Spleen (tissue), 11 donors: ENCODE results near the gene TCF12. TPM values are rescaled to one million over a fixed set of nuclear protein-coding genes. Genes with fewer than 3 reads are reported as not detected.

ENCODE experiments used
- DNase-seq: peaks from one replicate; pipeline ENCODE4 v3.0.0-alpha.2; 2020
- H3K27ac ChIP-seq, 8 donors: fragments of 200-600 bp; sonication (generic) in 7 of 8; 1 replicate in 4 of 8; 2 replicates in 4 of 8; pipeline versions ENCODE4 v1.5.0 to v1.8.0; 2016 to 2021; ENCODE audit warnings: inconsistent platforms in 4 of 8, mild to moderate bottlenecking in 4 of 8, moderate library complexity in 1 of 8
- H3K27me3 ChIP-seq, 7 donors: fragments of 200-600 bp; sonication (generic) in 6 of 7; replicated peaks in 1 of 7; 1 replicate in 4 of 7; 2 replicates in 3 of 7; pipeline versions ENCODE4 v1.5.0 to v1.8.0; 2016 to 2021; ENCODE audit warnings: inconsistent platforms in 3 of 7, mild to moderate bottlenecking in 1 of 7
- H3K36me3 ChIP-seq, 6 donors: fragments of 200-600 bp; sonication (generic) in 5 of 6; 1 replicate in 4 of 6; 2 replicates in 2 of 6; pipeline versions ENCODE4 v1.5.0 to v1.8.0; 2016 to 2021; ENCODE audit warnings: inconsistent platforms in 2 of 6
- H3K4me1 ChIP-seq, 6 donors: fragments of 200-600 bp; sonication (generic) in 5 of 6; 1 replicate in 3 of 6; 2 replicates in 3 of 6; pipeline versions ENCODE4 v1.5.0 to v1.8.0; 2016 to 2021; ENCODE audit warnings: inconsistent platforms in 3 of 6
- H3K4me3 ChIP-seq, 8 donors: fragments of 200-600 bp; sonication (generic) in 7 of 8; 1 replicate in 4 of 8; 2 replicates in 4 of 8; pipeline versions ENCODE4 v1.5.0 to v1.8.0; 2016 to 2021; ENCODE audit warnings: inconsistent platforms in 4 of 8, mild to moderate bottlenecking in 4 of 8, moderate library complexity in 2 of 8
- H3K9me3 ChIP-seq, 8 donors: fragments of 200-600 bp; sonication (generic) in 7 of 8; 1 replicate in 4 of 8; 2 replicates in 4 of 8; pipeline versions ENCODE4 v1.5.0 to v1.8.0; 2016 to 2021; ENCODE audit warnings: inconsistent platforms in 4 of 8
- POLR2A ChIP-seq, 3 donors: fragments of 450-650 bp; IDR thresholded peaks; one replicate each; pipeline ENCODE4 v1.5.1; 2017; ENCODE audit warnings: antibody characterized with exemption in 3 of 3, mild to moderate bottlenecking in 1 of 3
- POLR2AphosphoS5 ChIP-seq, 3 donors: sonication (generic); formaldehyde crosslinking; IDR thresholded peaks; one replicate each; pipeline ENCODE4 v1.5.1; 2017; ENCODE audit warnings: antibody characterized with exemption in 3 of 3
- WGBS, 5 donors: extraction: QIAGEN DNeasy Blood & Tissue Kit in 3 of 5; methylation state at CpG; one replicate each; pipeline versions ENCODE4 v1.1.5 to v1.1.7; 2013 to 2018; 5-methylcytosine and 5-hydroxymethylcytosine counted together
- intact Hi-C: fragments of 100-400 bp; cut with DNase I; formaldehyde crosslinking; loops from one replicate; pipeline ENCODE4 v1.15.0; 2023; ENCODE audit warnings: low total_unique reads
- polyA plus RNA-seq, 3 donors: library from polyadenylated mRNA; stranded (reverse); fragments of 200-250 nt; gene quantifications; one replicate each; pipeline ENCODE4 v1.2.1, GENCODE V29; 2013
- total RNA-seq, 7 donors: library from RNA; depleted of rRNA in 3 of 7; stranded (reverse); fragments of >200 nt in 3 of 7; fragmentation: NEBNext Ultra II Directional in 4 of 7; extraction: Animal tissue kit (Norgen Biotek cat#: 25700) in 4 of 7; gene quantifications; one replicate each; pipeline versions ENCODE4 v1.1.0 to v1.2.1, GENCODE V29; 2016 to 2021
- TF ChIP-seq, protein P1 (sequence below), 11 experiments: fragments of 200-600 bp in 7 of 11; fragments of 450-650 bp in 4 of 11; sonication (generic) in 4 of 11; IDR thresholded peaks in 8 of 11; conservative IDR thresholded peaks in 3 of 11; 1 replicate in 7 of 11; 2 replicates in 4 of 11; pipeline versions ENCODE4 v1.4.0 to v1.8.0; 2016 to 2021; ENCODE audit warnings: antibody characterized with exemption in 11 of 11, inconsistent platforms in 4 of 11, mild to moderate bottlenecking in 1 of 11
- donor health status: healthy with polysubstance abuse.
- donor health status: DM: no; HTN: no; CAD: no; lungs with moderate emphysema.
- donor health status: DM: no; HTN: no; CAD: no.
- donor health status: Bipolar disorder and iron deficiency.
- donor health status: healthy.
- donor health status: DM: no; HTN: no; CAD: no.
- donor health status: DM: yes; HTN: yes; CAD: no.

Gene TCF12
- total and polyA plus RNA-seq, 10 donors = 8.3 to 139 (median 111) TPM

DNA sequence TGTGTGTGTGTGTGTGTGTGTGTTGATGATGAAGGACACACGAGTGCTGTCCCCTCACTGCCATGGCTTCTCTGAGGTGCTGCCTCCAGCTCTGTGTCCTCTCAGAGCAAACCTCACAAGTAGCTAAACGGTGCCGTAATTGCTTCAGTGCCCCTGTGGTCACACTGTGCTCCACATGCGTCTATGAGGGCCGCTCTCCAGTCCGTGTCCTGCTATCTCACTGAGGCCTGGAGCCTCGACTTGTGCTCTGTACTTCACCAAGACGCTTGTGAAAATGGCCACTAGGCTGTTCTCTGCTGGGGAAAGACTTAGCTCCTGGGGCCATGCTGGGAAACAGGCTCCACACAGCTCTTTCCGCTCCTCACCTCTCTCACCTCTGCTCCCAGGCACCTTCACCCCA lies 392.4 kb downstream of the TCF12 start:
- peaks cover 5 to 20% (median 13%) of the 10 kb centered on the region in 6 donors for H3K4me1 ChIP-seq
- H3K4me3 ChIP-seq = no peak overlapping the region
- 79 to 91% (median 89%) methylated on average over 9 of the region's 9 CpGs for WGBS, 5 donors
- TF ChIP-seq POLR2A (IDR thresholded peaks at IDR 0.05) = no peak
- TF ChIP-seq POLR2AphosphoS5 (IDR thresholded peaks at IDR 0.05) = no peak
- TF ChIP-seq, protein P1, sequence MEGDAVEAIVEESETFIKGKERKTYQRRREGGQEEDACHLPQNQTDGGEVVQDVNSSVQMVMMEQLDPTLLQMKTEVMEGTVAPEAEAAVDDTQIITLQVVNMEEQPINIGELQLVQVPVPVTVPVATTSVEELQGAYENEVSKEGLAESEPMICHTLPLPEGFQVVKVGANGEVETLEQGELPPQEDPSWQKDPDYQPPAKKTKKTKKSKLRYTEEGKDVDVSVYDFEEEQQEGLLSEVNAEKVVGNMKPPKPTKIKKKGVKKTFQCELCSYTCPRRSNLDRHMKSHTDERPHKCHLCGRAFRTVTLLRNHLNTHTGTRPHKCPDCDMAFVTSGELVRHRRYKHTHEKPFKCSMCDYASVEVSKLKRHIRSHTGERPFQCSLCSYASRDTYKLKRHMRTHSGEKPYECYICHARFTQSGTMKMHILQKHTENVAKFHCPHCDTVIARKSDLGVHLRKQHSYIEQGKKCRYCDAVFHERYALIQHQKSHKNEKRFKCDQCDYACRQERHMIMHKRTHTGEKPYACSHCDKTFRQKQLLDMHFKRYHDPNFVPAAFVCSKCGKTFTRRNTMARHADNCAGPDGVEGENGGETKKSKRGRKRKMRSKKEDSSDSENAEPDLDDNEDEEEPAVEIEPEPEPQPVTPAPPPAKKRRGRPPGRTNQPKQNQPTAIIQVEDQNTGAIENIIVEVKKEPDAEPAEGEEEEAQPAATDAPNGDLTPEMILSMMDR (IDR thresholded peaks at IDR 0.05 in 8 of 11, conservative IDR thresholded peaks at IDR 0.05 in 3 of 11) = no peak
- DNase-seq = no peak
- H3K27ac ChIP-seq = no peak overlapping the region
- H3K9me3 ChIP-seq = no peaks in the 10 kb centered on the region
- peaks cover 0 to 6% (median 0%) of the 10 kb centered on the region in 7 donors for H3K27me3 ChIP-seq
- intact Hi-C loops = no loop called here
- peaks cover 0 to 18% (median 0%) of the 10 kb centered on the region in 6 donors for H3K36me3 ChIP-seq

DNA sequence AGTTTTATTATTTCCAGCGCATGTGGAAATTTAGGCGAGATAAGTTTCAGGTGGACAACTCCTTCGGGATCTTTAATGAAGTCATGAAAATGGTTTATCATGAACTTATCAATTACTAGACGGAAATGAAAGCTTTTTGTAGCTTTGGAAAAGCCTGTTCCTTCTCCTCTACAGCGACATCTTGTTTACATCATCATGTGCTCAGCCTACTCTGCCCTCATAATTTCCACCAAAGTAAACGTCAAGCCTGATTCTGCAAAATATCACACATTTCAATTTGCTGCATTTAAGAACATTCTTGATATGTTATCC lies 393.5 kb downstream of the TCF12 start:
- WGBS, 5 donors = 84 to 92% (median 89%) methylated on average over 6 of the region's 6 CpGs
- intact Hi-C loops = no loop called here
- Histone ChIP-seq H3K4me3 (no peak overlapping the region), H3K27ac (no peak overlapping the region), H3K9me3 (no peaks in the 10 kb centered on the region), H3K27me3 (peaks cover 0 to 2% (median 0%) of the 10 kb centered on the region in 7 donors), H3K36me3 (peaks cover 0 to 15% (median 0%) of the 10 kb centered on the region in 6 donors), H3K4me1 (peaks cover 2 to 9% (median 5%) of the 10 kb centered on the region in 6 donors)
- TF ChIP-seq POLR2AphosphoS5 (IDR thresholded peaks at IDR 0.05) = no peak
- TF ChIP-seq, protein P1 (IDR thresholded peaks at IDR 0.05 in 8 of 11, conservative IDR thresholded peaks at IDR 0.05 in 3 of 11) = no peak
- TF ChIP-seq POLR2A (IDR thresholded peaks at IDR 0.05) = no peak
- DNase-seq = no peak

DNA sequence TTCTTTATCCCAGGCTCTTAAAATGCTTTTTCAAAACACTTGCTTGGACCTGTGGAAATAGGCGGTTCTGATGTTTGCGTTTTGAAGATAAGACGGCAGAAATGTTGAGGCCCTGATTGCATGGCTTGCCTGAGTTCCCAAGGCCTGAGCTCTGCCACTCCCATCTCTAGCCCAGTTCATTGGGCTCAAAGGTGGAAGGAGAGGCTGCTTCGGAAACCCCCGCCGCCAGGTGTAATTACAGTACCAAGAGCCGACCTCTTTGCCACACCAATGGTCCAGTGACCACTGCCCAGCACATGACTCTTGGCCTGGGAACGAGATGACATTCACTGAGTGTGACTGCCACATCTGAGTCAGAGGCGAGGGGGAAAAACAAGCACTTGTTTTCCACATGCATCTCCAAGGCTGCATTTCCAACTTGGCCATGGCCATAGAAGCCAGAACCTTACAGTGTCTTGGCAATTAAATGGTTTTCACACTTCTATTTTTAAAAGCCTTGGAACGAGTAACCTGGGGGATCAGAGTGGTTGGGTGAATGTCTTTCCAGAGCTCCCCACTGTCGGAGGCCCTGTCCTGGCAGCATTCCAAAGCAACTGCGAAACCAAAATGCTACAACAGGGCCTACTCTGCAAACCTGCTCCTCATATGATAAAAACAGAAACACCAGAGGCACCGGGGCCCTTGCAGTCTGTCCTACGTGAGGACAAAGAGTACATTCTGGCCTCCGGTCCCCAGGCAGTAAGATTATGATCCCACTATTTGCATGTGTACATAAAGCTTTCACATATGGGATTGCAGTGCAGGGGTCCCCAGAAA lies 394.1 kb downstream of the TCF12 start:
- Histone ChIP-seq H3K27ac (no peak overlapping the region), H3K36me3 (peaks cover 0 to 9% (median 0%) of the 10 kb centered on the region in 6 donors), H3K9me3 (no peaks in the 10 kb centered on the region), H3K4me1 (peaks cover 0 to 3% (median 0%) of the 10 kb centered on the region in 6 donors), H3K4me3 (no peak overlapping the region), H3K27me3 (no peaks in the 10 kb centered on the region)
- intact Hi-C loops = no loop called here
- DNase-seq = peak; percentile 45
- TF ChIP-seq POLR2AphosphoS5 (IDR thresholded peaks at IDR 0.05) (no peak), POLR2A (IDR thresholded peaks at IDR 0.05) (no peak)
- TF ChIP-seq, protein P1 (IDR thresholded peaks at IDR 0.05 in 8 of 11, conservative IDR thresholded peaks at IDR 0.05 in 3 of 11) = no peak
- WGBS, 5 donors = 89 to 92% (median 90%) methylated on average over 15 of the region's 15 CpGs

DNA sequence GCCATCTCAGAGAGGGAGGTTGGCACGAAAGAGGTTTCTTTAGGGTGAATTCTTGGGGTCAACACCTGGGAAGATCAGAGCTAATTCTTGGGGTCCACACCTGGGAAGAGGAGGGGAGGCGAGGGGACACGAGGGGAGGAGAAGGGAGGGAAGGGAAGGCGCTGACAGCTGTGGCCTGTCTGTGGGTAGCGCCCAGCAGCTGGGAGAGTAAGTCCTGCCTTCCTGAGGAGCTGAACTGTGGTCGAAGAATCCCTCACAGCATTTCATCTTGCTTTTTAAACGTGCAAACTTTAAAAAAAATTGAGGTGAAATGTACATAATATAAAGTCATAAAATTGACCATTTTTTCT lies 394.7 kb downstream of the TCF12 start:
- Histone ChIP-seq H3K36me3 (peaks cover 0 to 7% (median 0%) of the 10 kb centered on the region in 6 donors), H3K27me3 (no peaks in the 10 kb centered on the region), H3K9me3 (no peaks in the 10 kb centered on the region), H3K27ac (no peak overlapping the region), H3K4me3 (no peak overlapping the region), H3K4me1 (no peaks in the 10 kb centered on the region)
- intact Hi-C loops = no loop called here
- TF ChIP-seq, protein P1 (IDR thresholded peaks at IDR 0.05 in 8 of 11, conservative IDR thresholded peaks at IDR 0.05 in 3 of 11) = no peak
- TF ChIP-seq POLR2A (IDR thresholded peaks at IDR 0.05) (no peak), POLR2AphosphoS5 (IDR thresholded peaks at IDR 0.05) (no peak)
- 70 to 75% (median 73%) methylated on average over 7 of the region's 7 CpGs for WGBS, 5 donors
- DNase-seq = peak; percentile 22
